ENCODE measurements around the gene SCGB1D2.

GRCh38 chr11:62205441-62205840 is 36.6 kb upstream of the SCGB1D2 start:
- TF ChIP-seq POLR2A (IDR thresholded peaks at IDR 0.05; ENCODE audit: low read depth, low read length) (no peak), CTCF (conservative IDR thresholded peaks at IDR 0.05; ENCODE audit: low read depth, low read length) (no peak)

All from IMR-90 (cell line).